Adrenal gland (tissue), 12 donors: ENCODE measurements around the gene STAU1. TPM values are rescaled to one million over a fixed set of nuclear protein-coding genes. Genes with fewer than 3 reads are reported as not detected.
"Not testable (repeated sequence)": the region's sequence is repeated elsewhere in the genome, so short reads cannot be mapped to it uniquely, and the experiment has no call there.

Source experiments
- DNase-seq, 7 donors: peaks; one replicate each; pipeline ENCODE4 v3.0.0-alpha.2; 2019 to 2020
- H3K27ac ChIP-seq, 5 donors: fragments of 200-600 bp; sonication (generic) in 4 of 5; 1 replicate in 3 of 5; 2 replicates in 2 of 5; pipeline versions ENCODE4 v1.5.1 to v1.8.0; 2016 to 2020; ENCODE audit warnings: mild to moderate bottlenecking in 1 of 5
- H3K27me3 ChIP-seq: fragments of 200-600 bp; 2 replicates; pipeline ENCODE4 v1.8.0; 2021
- H3K36me3 ChIP-seq, 2 donors: fragments of 200-600 bp; replicated peaks in 1 of 2; 1 replicate in 1 of 2; 2 replicates in 1 of 2; pipeline versions ENCODE4 v1.5.1 to v1.8.0; 2018 to 2022
- H3K4me1 ChIP-seq, 2 donors: fragments of 200-600 bp; replicated peaks in 1 of 2; 1 replicate in 1 of 2; 2 replicates in 1 of 2; pipeline versions ENCODE4 v1.5.1 to v1.8.0; 2018 to 2021
- H3K4me3 ChIP-seq, 4 donors: fragments of 200-600 bp; sonication (generic) in 3 of 4; one replicate each; pipeline ENCODE4 v1.5.1; 2016 to 2018
- H3K9me3 ChIP-seq, 3 donors: fragments of 200-600 bp; sonication (generic) in 1 of 3; replicated peaks in 1 of 3; 1 replicate in 2 of 3; 2 replicates in 1 of 3; pipeline versions ENCODE4 v1.5.1 to v1.8.0; 2016 to 2021
- CTCF ChIP-seq, 6 experiments: fragments of 450-650 bp in 4 of 6; fragments of 200-600 bp in 2 of 6; sonication (generic) in 1 of 6; IDR thresholded peaks; 1 replicate in 5 of 6; 2 replicates in 1 of 6; pipeline versions ENCODE4 v1.5.1 to v1.8.0; 2016 to 2021; ENCODE audit warnings: antibody characterized with exemption in 6 of 6, mild to moderate bottlenecking in 2 of 6, moderate library complexity in 1 of 6
- POLR2A ChIP-seq, 2 donors: fragments of 450-650 bp; IDR thresholded peaks; one replicate each; pipeline ENCODE4 v1.6.1; 2017; ENCODE audit warnings: antibody characterized with exemption in 2 of 2, mild to moderate bottlenecking in 2 of 2, moderate library complexity in 1 of 2
- whole genome bisulfite sequencing, 4 donors: extraction: QIAGEN DNeasy Blood & Tissue Kit in 2 of 4; methylation state at CpG; one replicate each; pipeline versions ENCODE4 v1.1.5 to v1.1.7; 2013 to 2017; 5-methylcytosine and 5-hydroxymethylcytosine counted together
- intact Hi-C, 2 donors: fragments of 100-400 bp; cut with DNase I; formaldehyde crosslinking; loops; one replicate each; pipeline versions ENCODE4 v1.14.1 to v1.15.0; 2022 to 2023
- polyA plus RNA-seq, 3 donors: library from polyadenylated mRNA; stranded (reverse); fragments of 200-250 nt in 2 of 3; fragments of 350-450 nt in 1 of 3; fragmentation: Illumina TruSeq in 1 of 3; extraction: RNeasy Lipid Tissue Mini Kit (QIAGEN cat#74804) in 1 of 3; gene quantifications; one replicate each; pipeline ENCODE4 v1.2.3, GENCODE V29; 2013 to 2014
- total RNA-seq, 9 donors: library from RNA; depleted of rRNA in 4 of 9; stranded (reverse); fragments of >200 nt in 4 of 9; fragments of 120-200 nt in 1 of 9; fragmentation: NEBNext Ultra II Directional in 1 of 9; extraction: Animal tissue kit (Norgen Biotek cat#: 25700) in 1 of 9; gene quantifications; one replicate each; pipeline versions ENCODE4 v1.1.0 to v1.2.4, GENCODE V29; 2013 to 2023
- donor health status: healthy with polysubstance abuse.
- donor health status: Bipolar disorder and iron deficiency.
- donor health status: DM: yes; HTN: yes; CAD: no.
- donor health status: DM: no; HTN: no; CAD: no.
- donor health status: DM: no; HTN: no; CAD: no.
- donor health status: DM: yes; HTN: yes; CAD: no.

Gene STAU1
- total and polyA plus RNA-seq, 12 donors, result 23.2 to 123 (median 79.6) TPM

- Histone ChIP-seq H3K27ac (no peak overlapping the region), H3K4me1 (peaks cover 0 to 12% of the 10 kb centered on the region in 2 donors), H3K27me3 (no peaks in the 10 kb centered on the region), H3K9me3 (no peaks in the 10 kb centered on the region), H3K4me3 (no peak overlapping the region), H3K36me3 (peaks cover 0 to 52% of the 10 kb centered on the region in 2 donors)
- no peak for TF ChIP-seq POLR2A (IDR thresholded peaks at IDR 0.05)
- 93 to 96% (median 95%) methylated on average over 4 of the region's 4 CpGs for WGBS, 4 donors
- intact Hi-C loops, result no loop called here
- DNase-seq, result no peak
Observed at GRCh38 chr20:49098136-49098535, 90.0 kb downstream of the STAU1 start.

GRCh38 chr20:49097159-49097558, 91.0 kb downstream of the STAU1 start:
- 93 to 97% (median 95%) methylated on average over 7 of the region's 7 CpGs for WGBS, 4 donors
- intact Hi-C loops, result no loop called here
- TF ChIP-seq POLR2A (IDR thresholded peaks at IDR 0.05), result no peak
- no peak for TF ChIP-seq CTCF (IDR thresholded peaks at IDR 0.05)

GRCh38 chr20:49096203-49096730, 91.9 kb downstream of the STAU1 start:
- H3K9me3 ChIP-seq, result no peaks in the 10 kb centered on the region
- H3K36me3 ChIP-seq, result peaks cover 0 to 60% of the 10 kb centered on the region in 2 donors
- 85 to 88% (median 88%) methylated on average over 7 of the region's 7 CpGs for WGBS, 4 donors
- no peak overlapping the region for H3K27ac ChIP-seq
- TF ChIP-seq POLR2A (IDR thresholded peaks at IDR 0.05), result no peak
- no peak for TF ChIP-seq CTCF (IDR thresholded peaks at IDR 0.05)
- no peaks in the 10 kb centered on the region for H3K27me3 ChIP-seq
- intact Hi-C loops, result no loop called here
- H3K4me3 ChIP-seq, result no peak overlapping the region
- no peak for DNase-seq
- peaks cover 0 to 9% of the 10 kb centered on the region in 2 donors for H3K4me1 ChIP-seq

More at GRCh38 chr20:49097159-49097558, 91.0 kb downstream of the STAU1 start:
- Histone ChIP-seq H3K27me3 (no peaks in the 10 kb centered on the region), H3K27ac (no peak overlapping the region), H3K9me3 (no peaks in the 10 kb centered on the region), H3K4me1 (peaks cover 0 to 12% of the 10 kb centered on the region in 2 donors), H3K36me3 (peaks cover 0 to 52% of the 10 kb centered on the region in 2 donors), H3K4me3 (no peak overlapping the region)
- DNase-seq, result no peak

- no peak for DNase-seq
- Histone ChIP-seq H3K4me1 (no peaks in the 10 kb centered on the region), H3K27me3 (no peaks in the 10 kb centered on the region), H3K9me3 (no peaks in the 10 kb centered on the region), H3K27ac (no peak overlapping the region), H3K4me3 (no peak overlapping the region), H3K36me3 (peaks cover 0 to 93% of the 10 kb centered on the region in 2 donors)
- no peak for TF ChIP-seq CTCF (IDR thresholded peaks at IDR 0.05)
- TF ChIP-seq POLR2A (IDR thresholded peaks at IDR 0.05), result no peak
- WGBS, 4 donors, result 97 to 98% (median 97%) methylated on average over 1 of the region's 1 CpG
- intact Hi-C loops, result no loop called here
Observed at GRCh38 chr20:49091762-49092161, 96.4 kb downstream of the STAU1 start.

GRCh38 chr20:49091104-49091503, 97.0 kb downstream of the STAU1 start:
- TF ChIP-seq CTCF (IDR thresholded peaks at IDR 0.05), result no peak
- intact Hi-C loops, result no loop called here
- Histone ChIP-seq H3K36me3 (peaks cover 0 to 92% of the 10 kb centered on the region in 2 donors), H3K9me3 (no peaks in the 10 kb centered on the region), H3K27me3 (no peaks in the 10 kb centered on the region), H3K4me1 (no peaks in the 10 kb centered on the region), H3K4me3 (no peak overlapping the region), H3K27ac (no peak overlapping the region)
- 83 to 97% (median 96%) methylated on average over 8 of the region's 8 CpGs for WGBS, 4 donors
- DNase-seq, result no peak

- H3K4me3 ChIP-seq, H3K4me1 ChIP-seq, H3K27ac ChIP-seq, DNase-seq, H3K27me3 ChIP-seq, H3K9me3 ChIP-seq, intact Hi-C loops: not testable (repeated sequence)
- whole genome bisulfite sequencing, 4 donors, result 95 to 98% (median 98%) methylated on average over 12 of the region's 12 CpGs
- H3K36me3 ChIP-seq, result peaks cover 0 to 84% of the 10 kb centered on the region in 2 donors
Observed at GRCh38 chr20:49082295-49082694, 105.8 kb downstream of the STAU1 start.
